Neural cell (in vitro differentiated cells): ENCODE data around the gene HOXB5. TPM values are rescaled to one million over a fixed set of nuclear protein-coding genes. Genes with fewer than 3 reads are reported as not detected.

Experiments
- H2AFZ ChIP-seq: fragments of 200-600, 300-800 bp; sonication (generic), shearing (Covaris generic); 2 replicates; pipeline ENCODE4 v1.6.0; 2014; ENCODE audit warnings: low read depth, mild to moderate bottlenecking, antibody characterized with exemption, low read length, moderate library complexity
- H3F3A ChIP-seq: fragments of 200-600 bp; shearing (Covaris generic); 2 replicates; pipeline ENCODE4 v1.6.1; 2016; ENCODE audit warnings: mild to moderate bottlenecking, moderate library complexity, mixed read lengths, antibody characterized with exemption, low read length; ENCODE audit not compliant: insufficient read depth, poor library complexity, severe bottlenecking
- H3K27ac ChIP-seq: fragments of 200-600, 300-800 bp; sonication (generic), shearing (Covaris generic); 2 replicates; pipeline ENCODE4 v1.5.1; 2014; ENCODE audit warnings: mild to moderate bottlenecking, low read length, moderate library complexity
- H3K27me3 ChIP-seq: fragments of 300-800, 200-600 bp; sonication (generic), shearing (Covaris generic); 2 replicates; pipeline ENCODE4 v1.6.0; 2014; ENCODE audit warnings: mild to moderate bottlenecking, low read depth, low read length, moderate library complexity; ENCODE audit not compliant: insufficient read depth
- H3K36me3 ChIP-seq: fragments of 300-800, 200-600 bp; sonication (generic), shearing (Covaris generic); 2 replicates; pipeline ENCODE4 v1.5.1; 2014; ENCODE audit warnings: mild to moderate bottlenecking, antibody characterized with exemption, low read length, moderate library complexity; ENCODE audit not compliant: insufficient read depth
- H3K4me2 ChIP-seq: fragments of 300-800, 200-600 bp; sonication (generic), shearing (Covaris generic); 2 replicates; pipeline ENCODE4 v1.6.0; 2014; ENCODE audit warnings: mild to moderate bottlenecking, low read length
- H3K4me3 ChIP-seq: fragments of 300-800, 200-600 bp; sonication (generic), shearing (Covaris generic); 2 replicates; pipeline ENCODE4 v1.5.1; 2014; ENCODE audit warnings: mild to moderate bottlenecking, low read length, moderate library complexity
- H3K79me2 ChIP-seq: fragments of 200-600 bp; shearing (Covaris generic); replicated peaks from 2 replicates; pipeline ENCODE4 v1.6.0; 2014; ENCODE audit warnings: mild to moderate bottlenecking, low read length, moderate library complexity; ENCODE audit not compliant: insufficient read depth
- H3K9ac ChIP-seq: fragments of 300-800, 200-600 bp; sonication (generic), shearing (Covaris generic); 2 replicates; pipeline ENCODE4 v1.6.1; 2016; ENCODE audit warnings: mild to moderate bottlenecking, low read length, mixed read lengths
- H3K9me2 ChIP-seq: fragments of 200-600 bp; shearing (Covaris generic); 2 replicates; pipeline ENCODE4 v1.6.1; 2016; ENCODE audit warnings: mild to moderate bottlenecking, low read length, mixed read lengths; ENCODE audit not compliant: insufficient read depth
- H3K9me3 ChIP-seq: fragments of 200-600, 300-800 bp; sonication (generic), shearing (Covaris generic); 2 replicates; pipeline ENCODE4 v1.6.1; 2016; ENCODE audit warnings: mild to moderate bottlenecking, mixed run types, low read length, moderate library complexity, mixed read lengths
- H4K20me1 ChIP-seq: fragments of 200-600 bp; shearing (Covaris generic); 2 replicates; pipeline ENCODE4 v1.6.1; 2016; ENCODE audit warnings: mild to moderate bottlenecking, mixed run types; ENCODE audit not compliant: insufficient read depth
- CTCF ChIP-seq: fragments of 450-650 bp; IDR thresholded peaks from 2 replicates; pipeline ENCODE4 v1.5.1; 2014; ENCODE audit warnings: antibody characterized with exemption, mild to moderate bottlenecking, moderate library complexity; ENCODE audit not compliant: poor library complexity, severe bottlenecking
- EP300 ChIP-seq: fragments of 450-650 bp; conservative IDR thresholded peaks from 2 replicates; pipeline ENCODE4 v1.6.1; 2014; ENCODE audit warnings: antibody characterized with exemption, mild to moderate bottlenecking, moderate library complexity; ENCODE audit not compliant: poor library complexity, severe bottlenecking
- EZH2 ChIP-seq: fragments of 200-600, 300-800 bp; shearing (Covaris generic), sonication (generic); IDR thresholded peaks from 2 replicates; pipeline ENCODE4 v1.6.1; 2014; ENCODE audit warnings: antibody characterized with exemption, low read length, borderline replicate concordance, mild to moderate bottlenecking; ENCODE audit not compliant: insufficient read depth, poor library complexity, severe bottlenecking
- MXI1 ChIP-seq: fragments of 450-650 bp; conservative IDR thresholded peaks from 2 replicates; pipeline ENCODE4 v1.6.1; 2014; ENCODE audit warnings: antibody characterized with exemption, mild to moderate bottlenecking; ENCODE audit not compliant: poor library complexity, severe bottlenecking
- POLR2AphosphoS5 ChIP-seq: IDR thresholded peaks from 2 replicates; pipeline ENCODE4 v1.6.1; 2012
- RAD21 ChIP-seq: fragments of 450-650 bp; conservative IDR thresholded peaks from 2 replicates; pipeline ENCODE4 v1.6.1; 2014; ENCODE audit warnings: antibody characterized with exemption, mild to moderate bottlenecking, moderate library complexity
- REST ChIP-seq: IDR thresholded peaks from 2 replicates; pipeline ENCODE4 v1.6.1; 2012; ENCODE audit warnings: borderline replicate concordance
- SMC3 ChIP-seq: fragments of 450-650 bp; conservative IDR thresholded peaks from 2 replicates; pipeline ENCODE4 v1.6.1; 2014; ENCODE audit warnings: antibody characterized with exemption, mild to moderate bottlenecking, moderate library complexity; ENCODE audit not compliant: poor library complexity
- TAF1 ChIP-seq: IDR thresholded peaks from 2 replicates; pipeline ENCODE4 v1.6.1; 2012; ENCODE audit warnings: low read depth
- polyA plus RNA-seq: library from polyadenylated mRNA; depleted of rRNA; stranded (reverse); fragments of >200 nt; gene quantifications from 2 replicates; pipeline ENCODE4 v1.2.3, GENCODE V29; 2014

Gene HOXB5
- polyA plus RNA-seq, 1 donor from 2014 or later: not detected

GRCh38 chr17:48599354-48599753 lies 5.8 kb upstream of the HOXB5 start:
- Histone ChIP-seq H3K9me3 (peaks cover 22% of the 10 kb centered on the region), H2AFZ (no peak overlapping the region), H3F3A (no peaks in the 10 kb centered on the region), H3K4me2 (no peak overlapping the region), H3K27ac (no peak overlapping the region), H3K9ac (no peak overlapping the region), H4K20me1 (no peaks in the 10 kb centered on the region), H3K27me3 (peaks cover 100% of the 10 kb centered on the region), H3K79me2 (no peaks in the 10 kb centered on the region), H3K4me3 (no peak overlapping the region), H3K9me2 (no peaks in the 10 kb centered on the region), H3K36me3 (no peaks in the 10 kb centered on the region)
- TF ChIP-seq CTCF (no peak), REST (no peak), POLR2AphosphoS5 (no peak), EP300 (no peak), MXI1 (no peak), SMC3 (no peak)

GRCh38 chr17:48598736-48599135 lies 5.2 kb upstream of the HOXB5 start:
- Histone ChIP-seq H3K9me2 (no peaks in the 10 kb centered on the region), H3K4me2 (no peak overlapping the region), H3K9me3 (peaks cover 18% of the 10 kb centered on the region), H3K27me3 (peaks cover 100% of the 10 kb centered on the region), H3K36me3 (no peaks in the 10 kb centered on the region), H3K79me2 (no peaks in the 10 kb centered on the region), H3K9ac (no peak overlapping the region), H3K4me3 (no peak overlapping the region), H3F3A (no peaks in the 10 kb centered on the region), H4K20me1 (no peaks in the 10 kb centered on the region), H3K27ac (no peak overlapping the region), H2AFZ (no peak overlapping the region)
- TF ChIP-seq EP300 (no peak), POLR2AphosphoS5 (no peak), SMC3 (no peak), EZH2 (no peak), REST (no peak), TAF1 (no peak), RAD21 (no peak), MXI1 (no peak)
